Coronary artery (tissue), 2 donors: ENCODE measurements around the gene TNS3.

ENCODE experiments used
- DNase-seq: peaks from one replicate; pipeline ENCODE4 v3.0.0-alpha.2; 2017; ENCODE audit warnings: low spot score
- H3K27ac ChIP-seq, 2 donors: fragments of 200-600 bp; sonication (generic); one replicate each; pipeline ENCODE4 v1.5.1; 2016 to 2019
- H3K4me3 ChIP-seq: fragments of 200-600 bp; sonication (generic); 2 replicates; pipeline ENCODE4 v1.5.1; 2016; ENCODE audit warnings: mild to moderate bottlenecking, moderate library complexity
- CTCF ChIP-seq: fragments of 200-600 bp; sonication (generic); IDR thresholded peaks from one replicate; pipeline ENCODE4 v1.5.1; 2019; ENCODE audit warnings: antibody characterized with exemption

Gene TNS3

GRCh38 chr7:47506382-47507339 lies 75.2 kb downstream of the TNS3 start:
- H3K4me3 ChIP-seq, result no peak overlapping the region

GRCh38 chr7:47505312-47506007 lies 76.5 kb downstream of the TNS3 start:
- DNase-seq, result no peak
- Histone ChIP-seq H3K27ac (peak overlapping the region in 1 of 2 donors; percentile 67), H3K4me3 (no peak overlapping the region)
- TF ChIP-seq CTCF, result no peak

More at GRCh38 chr7:47506382-47507339, 75.2 kb downstream of the TNS3 start:
- H3K27ac ChIP-seq, result peak overlapping the region in 1 of 2 donors; percentile 67
- DNase-seq, result no peak
- no peak for TF ChIP-seq CTCF

- Histone ChIP-seq H3K4me3 (no peak overlapping the region), H3K27ac (peak overlapping the region in 1 of 2 donors; percentile 76)
- no peak for TF ChIP-seq CTCF
- DNase-seq, result no peak
Observed at GRCh38 chr7:47504551-47505311, 77.2 kb downstream of the TNS3 start.

GRCh38 chr7:47503281-47503680 lies 78.6 kb downstream of the TNS3 start:
- DNase-seq, result no peak
- H3K4me3 ChIP-seq, result no peak overlapping the region
- TF ChIP-seq CTCF, result no peak
- peak overlapping the region in 1 of 2 donors; percentile 76 for H3K27ac ChIP-seq

GRCh38 chr7:47502240-47502877 lies 79.6 kb downstream of the TNS3 start:
- Histone ChIP-seq H3K4me3 (peak overlapping the region; percentile 23), H3K27ac (peak overlapping the region; percentile 41 to 76)
- TF ChIP-seq CTCF, result no peak
- DNase-seq, result no peak

- Histone ChIP-seq H3K4me3 (peak overlapping the region; percentile 31), H3K27ac (peak overlapping the region; percentile 41 to 76)
- DNase-seq, result no peak
- TF ChIP-seq CTCF, result no peak
Observed at GRCh38 chr7:47501406-47501805, 80.5 kb downstream of the TNS3 start.
